Liver (tissue), 3 donors: ENCODE results near the gene MT3.

Source experiments
- EGR1 ChIP-seq, 2 donors: IDR thresholded peaks; 2 replicates each; pipeline ENCODE4 v1.6.1; 2016 to 2018; ENCODE audit warnings: antibody characterized with exemption in 2 of 2, low read depth in 2 of 2
- FOXA1 ChIP-seq: IDR thresholded peaks from 2 replicates; pipeline ENCODE4 v1.6.1; 2016; ENCODE audit warnings: antibody characterized with exemption
- HNF4A ChIP-seq, 2 donors: conservative IDR thresholded peaks; 2 replicates each; pipeline ENCODE4 v1.6.1; 2016; ENCODE audit warnings: antibody characterized with exemption in 2 of 2, mild to moderate bottlenecking in 2 of 2
- HNF4G ChIP-seq: IDR thresholded peaks from 2 replicates; pipeline ENCODE4 v1.6.1; 2016; ENCODE audit warnings: antibody characterized with exemption
- JUND ChIP-seq, 2 donors: IDR thresholded peaks; 2 replicates each; pipeline ENCODE4 v1.6.1; 2016; ENCODE audit warnings: antibody characterized with exemption in 2 of 2
- RXRA ChIP-seq, 2 donors: IDR thresholded peaks; 2 replicates each; pipeline ENCODE4 v1.6.1; 2017 to 2018; ENCODE audit warnings: antibody characterized with exemption in 2 of 2, mild to moderate bottlenecking in 1 of 2
- SP1 ChIP-seq: IDR thresholded peaks from 2 replicates; pipeline ENCODE4 v1.6.1; 2018; ENCODE audit warnings: antibody characterized with exemption, mild to moderate bottlenecking
- YY1 ChIP-seq: IDR thresholded peaks from 2 replicates; pipeline ENCODE4 v1.6.1; 2016; ENCODE audit warnings: antibody characterized with exemption, mild to moderate bottlenecking
- TF ChIP-seq, protein P1 (sequence below): fragments of 150-350 bp; IDR thresholded peaks from 2 replicates; pipeline ENCODE4 v1.5.1; 2017; ENCODE audit warnings: improper control_type of control experiment, low read depth, low read length; ENCODE audit not compliant: missing input control
- TF ChIP-seq, protein P2 (sequence below): IDR thresholded peaks from 2 replicates; pipeline ENCODE4 v1.6.1; 2016; ENCODE audit warnings: antibody characterized with exemption
- TF ChIP-seq, protein P3 (sequence below): IDR thresholded peaks from 2 replicates; pipeline ENCODE4 v1.6.1; 2016; ENCODE audit warnings: antibody characterized with exemption
- TF ChIP-seq, protein P4 (sequence below): IDR thresholded peaks from 2 replicates; pipeline ENCODE4 v1.6.1; 2016; ENCODE audit warnings: antibody characterized with exemption
- donor health status: healthy.
- donor health status: healthy.

DNA sequence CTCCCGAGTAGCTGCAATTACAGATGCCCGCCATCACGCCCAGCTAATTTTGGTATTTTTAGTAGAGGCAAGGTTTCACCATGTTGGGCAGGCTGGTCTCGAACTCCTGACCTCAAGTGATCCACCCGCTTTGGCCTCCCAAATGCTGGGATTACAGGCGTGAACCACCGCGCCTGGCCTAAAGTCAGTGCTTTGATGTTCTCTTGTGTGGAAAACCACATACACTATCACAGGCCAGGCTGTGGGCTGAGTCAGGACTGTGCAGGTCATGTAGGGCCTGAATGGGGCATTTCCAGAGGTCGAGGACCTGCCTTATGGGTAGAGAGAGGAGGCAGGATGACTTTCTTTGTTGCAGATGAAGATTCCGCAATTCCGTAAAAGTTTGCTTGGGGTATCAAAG, 5.1 kb upstream of the MT3 start:
- TF ChIP-seq, protein P1, sequence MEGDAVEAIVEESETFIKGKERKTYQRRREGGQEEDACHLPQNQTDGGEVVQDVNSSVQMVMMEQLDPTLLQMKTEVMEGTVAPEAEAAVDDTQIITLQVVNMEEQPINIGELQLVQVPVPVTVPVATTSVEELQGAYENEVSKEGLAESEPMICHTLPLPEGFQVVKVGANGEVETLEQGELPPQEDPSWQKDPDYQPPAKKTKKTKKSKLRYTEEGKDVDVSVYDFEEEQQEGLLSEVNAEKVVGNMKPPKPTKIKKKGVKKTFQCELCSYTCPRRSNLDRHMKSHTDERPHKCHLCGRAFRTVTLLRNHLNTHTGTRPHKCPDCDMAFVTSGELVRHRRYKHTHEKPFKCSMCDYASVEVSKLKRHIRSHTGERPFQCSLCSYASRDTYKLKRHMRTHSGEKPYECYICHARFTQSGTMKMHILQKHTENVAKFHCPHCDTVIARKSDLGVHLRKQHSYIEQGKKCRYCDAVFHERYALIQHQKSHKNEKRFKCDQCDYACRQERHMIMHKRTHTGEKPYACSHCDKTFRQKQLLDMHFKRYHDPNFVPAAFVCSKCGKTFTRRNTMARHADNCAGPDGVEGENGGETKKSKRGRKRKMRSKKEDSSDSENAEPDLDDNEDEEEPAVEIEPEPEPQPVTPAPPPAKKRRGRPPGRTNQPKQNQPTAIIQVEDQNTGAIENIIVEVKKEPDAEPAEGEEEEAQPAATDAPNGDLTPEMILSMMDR = no peak
- TF ChIP-seq, protein P2, sequence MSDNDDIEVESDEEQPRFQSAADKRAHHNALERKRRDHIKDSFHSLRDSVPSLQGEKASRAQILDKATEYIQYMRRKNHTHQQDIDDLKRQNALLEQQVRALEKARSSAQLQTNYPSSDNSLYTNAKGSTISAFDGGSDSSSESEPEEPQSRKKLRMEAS = no peak
- TF ChIP-seq FOXA1 (no peak), RXRA (IDR thresholded peaks at IDR 0.05) (no peak), HNF4A (conservative IDR thresholded peaks at IDR 0.05) (no peak), JUND (IDR thresholded peaks at IDR 0.05) (no peak), YY1 (no peak), HNF4G (no peak), EGR1 (IDR thresholded peaks at IDR 0.05; ENCODE audit: low read depth in 2 of 2) (no peak), SP1 (no peak)
- TF ChIP-seq, protein P3, sequence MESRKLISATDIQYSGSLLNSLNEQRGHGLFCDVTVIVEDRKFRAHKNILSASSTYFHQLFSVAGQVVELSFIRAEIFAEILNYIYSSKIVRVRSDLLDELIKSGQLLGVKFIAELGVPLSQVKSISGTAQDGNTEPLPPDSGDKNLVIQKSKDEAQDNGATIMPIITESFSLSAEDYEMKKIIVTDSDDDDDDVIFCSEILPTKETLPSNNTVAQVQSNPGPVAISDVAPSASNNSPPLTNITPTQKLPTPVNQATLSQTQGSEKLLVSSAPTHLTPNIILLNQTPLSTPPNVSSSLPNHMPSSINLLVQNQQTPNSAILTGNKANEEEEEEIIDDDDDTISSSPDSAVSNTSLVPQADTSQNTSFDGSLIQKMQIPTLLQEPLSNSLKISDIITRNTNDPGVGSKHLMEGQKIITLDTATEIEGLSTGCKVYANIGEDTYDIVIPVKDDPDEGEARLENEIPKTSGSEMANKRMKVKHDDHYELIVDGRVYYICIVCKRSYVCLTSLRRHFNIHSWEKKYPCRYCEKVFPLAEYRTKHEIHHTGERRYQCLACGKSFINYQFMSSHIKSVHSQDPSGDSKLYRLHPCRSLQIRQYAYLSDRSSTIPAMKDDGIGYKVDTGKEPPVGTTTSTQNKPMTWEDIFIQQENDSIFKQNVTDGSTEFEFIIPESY = no peak
- TF ChIP-seq, protein P4, sequence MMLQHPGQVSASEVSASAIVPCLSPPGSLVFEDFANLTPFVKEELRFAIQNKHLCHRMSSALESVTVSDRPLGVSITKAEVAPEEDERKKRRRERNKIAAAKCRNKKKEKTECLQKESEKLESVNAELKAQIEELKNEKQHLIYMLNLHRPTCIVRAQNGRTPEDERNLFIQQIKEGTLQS = no peak
